Measurements from ENCODE around the gene C11orf21.
"Not testable (repeated sequence)": the region's sequence is repeated elsewhere in the genome, so short reads cannot be mapped to it uniquely, and the experiment has no call there.

The C11orf21 gene

GRCh38 chr11:2289350-2289749 is 12.4 kb downstream of the C11orf21 start:
- Histone ChIP-seq H3K4me1 (ENCODE audit: control insufficient read depth, low read length) (no peaks in the 10 kb centered on the region), H3K9me3 (ENCODE audit: control insufficient read depth, insufficient read depth, low read length) (no peaks in the 10 kb centered on the region), H3K79me2 (ENCODE audit: control insufficient read depth, low read length) (no peaks in the 10 kb centered on the region), H4K20me1 (ENCODE audit: control insufficient read depth, insufficient read depth, low read depth, low read length) (no peaks in the 10 kb centered on the region), H3K27ac (ENCODE audit: low read depth, low read length) (no peak overlapping the region), H3K4me3 (ENCODE audit: low read length) (no peak overlapping the region), H3K4me2 (ENCODE audit: low read length) (no peak overlapping the region), H3K9me2 (replicated peaks; ENCODE audit: control insufficient read depth, low read length) (no peaks in the 10 kb centered on the region), H3K36me3 (ENCODE audit: control insufficient read depth, low read length) (no peaks in the 10 kb centered on the region), H3F3A (ENCODE audit: control insufficient read depth, insufficient read depth) (no peaks in the 10 kb centered on the region), H3K27me3 (ENCODE audit: control insufficient read depth, low read length) (no peaks in the 10 kb centered on the region)
- no peak for TF ChIP-seq EZH2phosphoT487 (IDR thresholded peaks at IDR 0.05; ENCODE audit: borderline replicate concordance, low read length)
- no peak for TF ChIP-seq CTCF (IDR thresholded peaks at IDR 0.05; ENCODE audit: low read depth, low read length, poor library complexity, severe bottlenecking)

GRCh38 chr11:2287091-2287490 is 14.6 kb downstream of the C11orf21 start:
- TF ChIP-seq CTCF (IDR thresholded peaks at IDR 0.05; ENCODE audit: low read depth, low read length, poor library complexity, severe bottlenecking) (no peak), EZH2phosphoT487 (IDR thresholded peaks at IDR 0.05; ENCODE audit: borderline replicate concordance, low read length) (no peak)
- H3K9me2 ChIP-seq (replicated peaks; ENCODE audit: control insufficient read depth, low read length), result no peaks in the 10 kb centered on the region
- H3K36me3 ChIP-seq (ENCODE audit: control insufficient read depth, low read length), result no peaks in the 10 kb centered on the region
- no peak overlapping the region for H3K27ac ChIP-seq (ENCODE audit: low read depth, low read length)
- H3K27me3 ChIP-seq (ENCODE audit: control insufficient read depth, low read length), result peaks cover 3% of the 10 kb centered on the region; the same call in 1 of the 2 replicates
- no peaks in the 10 kb centered on the region for H4K20me1 ChIP-seq (ENCODE audit: control insufficient read depth, insufficient read depth, low read depth, low read length)
- no peak overlapping the region for H3K4me3 ChIP-seq (ENCODE audit: low read length)
- no peaks in the 10 kb centered on the region for H3K4me1 ChIP-seq (ENCODE audit: control insufficient read depth, low read length)
- no peaks in the 10 kb centered on the region for H3K9me3 ChIP-seq (ENCODE audit: control insufficient read depth, insufficient read depth, low read length)
- no peaks in the 10 kb centered on the region for H3F3A ChIP-seq (ENCODE audit: control insufficient read depth, insufficient read depth)
- no peak overlapping the region for H3K4me2 ChIP-seq (ENCODE audit: low read length)
- H3K79me2 ChIP-seq (ENCODE audit: control insufficient read depth, low read length), result no peaks in the 10 kb centered on the region

- H3F3A ChIP-seq (ENCODE audit: control insufficient read depth, insufficient read depth); H3K36me3 ChIP-seq (ENCODE audit: control insufficient read depth, low read length); H3K4me2 ChIP-seq (ENCODE audit: low read length); H4K20me1 ChIP-seq (ENCODE audit: control insufficient read depth, insufficient read depth, low read depth, low read length); H3K27me3 ChIP-seq (ENCODE audit: control insufficient read depth, low read length); H3K4me3 ChIP-seq (ENCODE audit: low read length); H3K27ac ChIP-seq (ENCODE audit: low read depth, low read length); H3K4me1 ChIP-seq (ENCODE audit: control insufficient read depth, low read length); H3K9me3 ChIP-seq (ENCODE audit: control insufficient read depth, insufficient read depth, low read length); H3K9me2 ChIP-seq (replicated peaks; ENCODE audit: control insufficient read depth, low read length); H3K79me2 ChIP-seq (ENCODE audit: control insufficient read depth, low read length): not testable (repeated sequence)
Measured at GRCh38 chr11:2286350-2286749, 15.4 kb downstream of the C11orf21 start.

- Histone ChIP-seq H3K4me3 (ENCODE audit: low read length) (no peak overlapping the region), H3K4me1 (ENCODE audit: control insufficient read depth, low read length) (no peaks in the 10 kb centered on the region), H3K27ac (ENCODE audit: low read depth, low read length) (no peak overlapping the region), H3K9me3 (ENCODE audit: control insufficient read depth, insufficient read depth, low read length) (no peaks in the 10 kb centered on the region), H3K79me2 (ENCODE audit: control insufficient read depth, low read length) (no peaks in the 10 kb centered on the region), H3F3A (ENCODE audit: control insufficient read depth, insufficient read depth) (no peaks in the 10 kb centered on the region), H4K20me1 (ENCODE audit: control insufficient read depth, insufficient read depth, low read depth, low read length) (no peaks in the 10 kb centered on the region), H3K27me3 (ENCODE audit: control insufficient read depth, low read length) (peaks cover 25% of the 10 kb centered on the region), H3K4me2 (ENCODE audit: low read length) (no peak overlapping the region), H3K9me2 (replicated peaks; ENCODE audit: control insufficient read depth, low read length) (no peaks in the 10 kb centered on the region), H3K36me3 (ENCODE audit: control insufficient read depth, low read length) (no peaks in the 10 kb centered on the region)
- TF ChIP-seq CTCF (IDR thresholded peaks at IDR 0.05; ENCODE audit: low read depth, low read length, poor library complexity, severe bottlenecking), result no peak
- TF ChIP-seq EZH2phosphoT487 (IDR thresholded peaks at IDR 0.05; ENCODE audit: borderline replicate concordance, low read length), result no peak
Measured at GRCh38 chr11:2280208-2280607, 21.5 kb downstream of the C11orf21 start.
